Neuronal stem cell (in vitro differentiated cells): ENCODE measurements around the gene SCIN.

Experiments
- DNase-seq: peaks from one replicate; pipeline ENCODE4 v3.0.0-alpha.2; 2013; ENCODE audit warnings: low spot score
- H2AFZ ChIP-seq: one replicate; pipeline ENCODE4 v1.6.1; 2013; ENCODE audit warnings: mild to moderate bottlenecking, low read length, inconsistent platforms
- H2AK5ac ChIP-seq: 2 replicates; pipeline ENCODE4 v1.6.1; 2013; ENCODE audit warnings: low read depth, mild to moderate bottlenecking, inconsistent platforms, low read length, moderate library complexity, mixed read lengths
- H2BK120ac ChIP-seq: 2 replicates; pipeline ENCODE4 v1.6.1; 2013; ENCODE audit warnings: low read depth, mild to moderate bottlenecking, inconsistent platforms, low read length, moderate library complexity, mixed read lengths
- H2BK12ac ChIP-seq: one replicate; pipeline ENCODE4 v1.6.1; 2013; ENCODE audit warnings: low read length, inconsistent platforms
- H2BK15ac ChIP-seq: 2 replicates; pipeline ENCODE4 v1.6.1; 2013; ENCODE audit warnings: mild to moderate bottlenecking, low read length, inconsistent platforms, mixed read lengths
- H2BK5ac ChIP-seq: one replicate; pipeline ENCODE4 v1.6.1; 2013; ENCODE audit warnings: inconsistent platforms, mild to moderate bottlenecking, low read length, moderate library complexity
- H3K14ac ChIP-seq: one replicate; pipeline ENCODE4 v1.6.1; 2013; ENCODE audit warnings: low read length, inconsistent platforms
- H3K18ac ChIP-seq: 2 replicates; pipeline ENCODE4 v1.6.1; 2013; ENCODE audit warnings: low read length, inconsistent platforms
- H3K23ac ChIP-seq: 2 replicates; pipeline ENCODE4 v1.6.1; 2013; ENCODE audit warnings: low read depth, mild to moderate bottlenecking, mixed read lengths, low read length, inconsistent platforms; ENCODE audit not compliant: poor library complexity
- H3K27ac ChIP-seq: replicated peaks from 3 replicates; pipeline ENCODE4 v1.5.1; 2013; ENCODE audit warnings: low read length, inconsistent platforms
- H3K27me3 ChIP-seq, 3 experiments: 2 replicates each; pipeline ENCODE4 v1.6.1; 2013; ENCODE audit warnings: low read length in 3 of 3, mild to moderate bottlenecking in 2 of 3, inconsistent platforms in 1 of 3, low read depth in 1 of 3, mixed read lengths in 1 of 3, moderate library complexity in 1 of 3; ENCODE audit not compliant: control insufficient read depth in 3 of 3, insufficient read depth in 3 of 3
- H3K36me3 ChIP-seq, 2 donors: replicated peaks in 1 of 2; 2 replicates each; pipeline ENCODE4 v1.6.1; 2013; ENCODE audit warnings: low read length in 2 of 2; ENCODE audit not compliant: control insufficient read depth in 2 of 2, insufficient read depth in 2 of 2
- H3K4ac ChIP-seq: 2 replicates; pipeline ENCODE4 v1.6.1; 2013; ENCODE audit warnings: inconsistent platforms, mild to moderate bottlenecking, low read length, moderate library complexity
- H3K4me1 ChIP-seq, 2 donors: 1 replicate in 1 of 2; 2 replicates in 1 of 2; pipeline ENCODE4 v1.6.1; 2013; ENCODE audit warnings: low read length in 2 of 2, low read depth in 1 of 2; ENCODE audit not compliant: control insufficient read depth in 2 of 2, insufficient read depth in 1 of 2
- H3K4me2 ChIP-seq: one replicate; pipeline ENCODE4 v1.6.1; 2013; ENCODE audit warnings: mild to moderate bottlenecking, low read length, inconsistent platforms; ENCODE audit not compliant: insufficient read depth, poor library complexity, severe bottlenecking
- H3K4me3 ChIP-seq, 2 donors: 2 replicates each; pipeline ENCODE4 v1.5.1; 2013; ENCODE audit warnings: low read length in 2 of 2, mild to moderate bottlenecking in 2 of 2, inconsistent platforms in 1 of 2, moderate library complexity in 1 of 2
- H3K79me1 ChIP-seq: one replicate; pipeline ENCODE4 v1.6.1; 2013; ENCODE audit warnings: low read depth, mild to moderate bottlenecking, inconsistent platforms, low read length, moderate library complexity
- H3K9ac ChIP-seq: one replicate; pipeline ENCODE4 v1.6.1; 2013; ENCODE audit warnings: mild to moderate bottlenecking, low read depth, low read length, inconsistent platforms; ENCODE audit not compliant: poor library complexity
- H3K9me3 ChIP-seq, 2 donors: replicated peaks in 1 of 2; 2 replicates each; pipeline versions ENCODE3 to v1.6.1; 2013; ENCODE audit warnings: low read length in 2 of 2, mild to moderate bottlenecking in 2 of 2, inconsistent platforms in 1 of 2, low read depth in 1 of 2, mixed read lengths in 1 of 2, moderate library complexity in 1 of 2; ENCODE audit not compliant: control insufficient read depth in 2 of 2, insufficient read depth in 1 of 2
- H4K8ac ChIP-seq: one replicate; pipeline ENCODE4 v1.6.1; 2013; ENCODE audit warnings: low read depth, mild to moderate bottlenecking, inconsistent platforms, low read length, moderate library complexity
- H4K91ac ChIP-seq: one replicate; pipeline ENCODE4 v1.6.1; 2013; ENCODE audit warnings: low read length, low read depth, mild to moderate bottlenecking, inconsistent platforms; ENCODE audit not compliant: poor library complexity
- WGBS, 2 donors: extraction: QIAGEN DNeasy Blood & Tissue Kit; methylation state at CpG; one replicate each; pipeline ENCODE4 v1.1.7; 2013; ENCODE audit warnings: missing lambda C conversion rate in 2 of 2, mixed read lengths in 1 of 2; ENCODE audit not compliant: insufficient read length in 2 of 2, insufficient replicate concordance in 1 of 2; ENCODE audit errors: extremely low coverage in 2 of 2; 5-methylcytosine and 5-hydroxymethylcytosine counted together

The SCIN gene

DNA sequence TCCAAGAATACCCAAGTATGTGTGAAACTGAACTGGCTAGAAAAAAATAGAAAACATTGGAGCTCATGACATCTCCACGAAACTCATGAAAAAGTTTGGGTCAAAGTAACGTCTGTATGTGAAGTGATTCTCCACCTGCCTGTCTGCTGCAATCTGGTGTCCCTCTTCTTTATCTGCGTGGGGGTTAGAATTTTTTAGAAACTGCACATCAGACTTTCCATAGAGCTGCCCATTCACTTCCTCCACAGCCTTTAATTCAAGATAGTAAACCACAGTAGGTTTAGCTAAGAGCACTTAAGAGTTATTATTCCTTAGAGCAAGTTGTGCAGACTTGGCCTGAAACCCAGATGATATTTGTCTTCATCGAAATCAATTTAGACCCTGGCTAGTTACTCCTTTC, 55.3 kb downstream of the SCIN start:
- H3K27ac ChIP-seq = no peak overlapping the region
- H3K4me1 ChIP-seq = peaks cover 0 to 2% of the 10 kb centered on the region in 2 donors
- H3K4me2 ChIP-seq = no peak overlapping the region
- H3K36me3 ChIP-seq = no peaks in the 10 kb centered on the region
- no peaks in the 10 kb centered on the region for H3K79me1 ChIP-seq
- no peak overlapping the region for H4K91ac ChIP-seq
- H2AK5ac ChIP-seq = no peak overlapping the region
- no peak overlapping the region for H2BK12ac ChIP-seq
- no peak overlapping the region for H2BK15ac ChIP-seq
- no peaks in the 10 kb centered on the region for H3K27me3 ChIP-seq
- no peak overlapping the region for H2AFZ ChIP-seq
- H2BK120ac ChIP-seq = no peak overlapping the region
- H3K4ac ChIP-seq = no peak overlapping the region
- no peak overlapping the region for H4K8ac ChIP-seq
- no peak overlapping the region for H3K4me3 ChIP-seq
- no peak overlapping the region for H3K23ac ChIP-seq
- H3K18ac ChIP-seq = no peak overlapping the region
- H3K9ac ChIP-seq = no peak overlapping the region
- no peak for DNase-seq
- H2BK5ac ChIP-seq = no peak overlapping the region
- no CpG with 5 or more reads among the region's 4 CpGs for WGBS, 2 donors
- H3K14ac ChIP-seq = no peak overlapping the region
- no peaks in the 10 kb centered on the region for H3K9me3 ChIP-seq

- H3K23ac ChIP-seq = no peak overlapping the region
- H4K91ac ChIP-seq = no peak overlapping the region
- no peak overlapping the region for H2BK12ac ChIP-seq
- H2AFZ ChIP-seq = no peak overlapping the region
- H2BK15ac ChIP-seq = no peak overlapping the region
- no peak overlapping the region for H4K8ac ChIP-seq
- no peak overlapping the region for H2AK5ac ChIP-seq
- H2BK5ac ChIP-seq = no peak overlapping the region
- H3K27me3 ChIP-seq = no peaks in the 10 kb centered on the region
- H3K4me3 ChIP-seq = no peak overlapping the region
- H3K14ac ChIP-seq = no peak overlapping the region
- no peak overlapping the region for H2BK120ac ChIP-seq
- no peaks in the 10 kb centered on the region for H3K79me1 ChIP-seq
- no peak overlapping the region for H3K18ac ChIP-seq
- H3K27ac ChIP-seq = no peak overlapping the region
- DNase-seq = no peak
- H3K9ac ChIP-seq = no peak overlapping the region
- WGBS, 2 donors = no CpG with 5 or more reads among the region's 5 CpGs
- H3K36me3 ChIP-seq = no peaks in the 10 kb centered on the region
- no peak overlapping the region for H3K4ac ChIP-seq
- H3K9me3 ChIP-seq = no peaks in the 10 kb centered on the region
- no peak overlapping the region for H3K4me2 ChIP-seq
- no peaks in the 10 kb centered on the region for H3K4me1 ChIP-seq
These were observed 59.4 kb downstream of the SCIN start for GRCh38 chr7:12629816-12630512.

- WGBS, 2 donors = no CpG with 5 or more reads among the region's 6 CpGs
- Histone ChIP-seq H2BK5ac (no peak overlapping the region), H3K36me3 (no peaks in the 10 kb centered on the region), H3K79me1 (no peaks in the 10 kb centered on the region), H3K4ac (no peak overlapping the region), H3K27ac (no peak overlapping the region), H2BK15ac (no peak overlapping the region), H2BK12ac (no peak overlapping the region), H3K27me3 (no peaks in the 10 kb centered on the region), H3K4me2 (no peak overlapping the region), H2BK120ac (no peak overlapping the region), H3K14ac (no peak overlapping the region), H3K9me3 (no peaks in the 10 kb centered on the region), H2AFZ (no peak overlapping the region), H3K4me3 (no peak overlapping the region), H2AK5ac (no peak overlapping the region), H3K4me1 (no peaks in the 10 kb centered on the region), H3K23ac (no peak overlapping the region), H4K8ac (no peak overlapping the region), H3K18ac (no peak overlapping the region), H4K91ac (no peak overlapping the region), H3K9ac (no peak overlapping the region)
- DNase-seq = no peak
These were observed 59.9 kb downstream of the SCIN start for GRCh38 chr7:12630513-12630819.

DNA sequence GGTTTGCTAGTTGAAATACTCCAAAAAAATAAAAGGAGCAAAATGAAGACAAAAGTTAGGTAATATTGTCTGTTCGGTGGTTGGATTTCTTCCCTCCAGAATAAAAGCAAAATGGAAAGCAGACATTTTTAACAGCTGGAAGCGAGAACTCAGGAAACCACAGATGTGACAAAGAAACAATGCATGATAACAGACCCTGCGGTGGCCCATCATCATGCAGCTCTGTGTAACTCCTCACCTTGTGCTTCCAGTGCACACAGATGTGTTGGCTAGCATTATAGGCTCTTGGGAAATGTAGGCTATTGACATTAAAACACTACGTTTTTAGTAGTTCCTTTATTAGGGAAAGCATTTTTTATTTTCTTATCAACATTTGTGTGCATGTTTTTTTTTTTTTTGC, 63.1 kb downstream of the SCIN start:
- H3K9me3 ChIP-seq = no peaks in the 10 kb centered on the region
- no CpG with 5 or more reads among the region's 4 CpGs for WGBS, 2 donors

More for the DNA sequence above, 63.1 kb downstream of the SCIN start:
- no peak overlapping the region for H3K14ac ChIP-seq
- H3K4me3 ChIP-seq = no peak overlapping the region
- H4K91ac ChIP-seq = no peak overlapping the region
- no peak overlapping the region for H3K23ac ChIP-seq
- no peak overlapping the region for H4K8ac ChIP-seq
- no peak overlapping the region for H3K4ac ChIP-seq
- no peaks in the 10 kb centered on the region for H3K27me3 ChIP-seq
- no peak overlapping the region for H3K9ac ChIP-seq
- no peaks in the 10 kb centered on the region for H3K4me1 ChIP-seq
- no peak overlapping the region for H2AFZ ChIP-seq
- no peaks in the 10 kb centered on the region for H3K36me3 ChIP-seq
- H2BK15ac ChIP-seq = no peak overlapping the region
- no peak overlapping the region for H2BK5ac ChIP-seq
- no peak for DNase-seq
- H3K18ac ChIP-seq = no peak overlapping the region
- no peaks in the 10 kb centered on the region for H3K79me1 ChIP-seq
- H3K4me2 ChIP-seq = no peak overlapping the region
- H3K27ac ChIP-seq = no peak overlapping the region
- H2BK120ac ChIP-seq = no peak overlapping the region
- no peak overlapping the region for H2AK5ac ChIP-seq
- H2BK12ac ChIP-seq = no peak overlapping the region
